ENCODE data around the gene ZNF497. TPM values are rescaled to one million over a fixed set of nuclear protein-coding genes. Genes with fewer than 3 reads are reported as not detected.

The ZNF497 gene
- total and polyA plus RNA-seq, 2 of the 13 experiments (the other 11 are each of a cell fraction or from before 2014, with no cell fraction given), result 1.5 to 1.9 TPM

- TF ChIP-seq, protein P1, sequence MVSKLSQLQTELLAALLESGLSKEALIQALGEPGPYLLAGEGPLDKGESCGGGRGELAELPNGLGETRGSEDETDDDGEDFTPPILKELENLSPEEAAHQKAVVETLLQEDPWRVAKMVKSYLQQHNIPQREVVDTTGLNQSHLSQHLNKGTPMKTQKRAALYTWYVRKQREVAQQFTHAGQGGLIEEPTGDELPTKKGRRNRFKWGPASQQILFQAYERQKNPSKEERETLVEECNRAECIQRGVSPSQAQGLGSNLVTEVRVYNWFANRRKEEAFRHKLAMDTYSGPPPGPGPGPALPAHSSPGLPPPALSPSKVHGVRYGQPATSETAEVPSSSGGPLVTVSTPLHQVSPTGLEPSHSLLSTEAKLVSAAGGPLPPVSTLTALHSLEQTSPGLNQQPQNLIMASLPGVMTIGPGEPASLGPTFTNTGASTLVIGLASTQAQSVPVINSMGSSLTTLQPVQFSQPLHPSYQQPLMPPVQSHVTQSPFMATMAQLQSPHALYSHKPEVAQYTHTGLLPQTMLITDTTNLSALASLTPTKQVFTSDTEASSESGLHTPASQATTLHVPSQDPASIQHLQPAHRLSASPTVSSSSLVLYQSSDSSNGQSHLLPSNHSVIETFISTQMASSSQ (IDR thresholded peaks at IDR 0.05; ENCODE audit: low read depth), result no peak
- TF ChIP-seq, protein P1 (CRISPR knock-in tag; IDR thresholded peaks at IDR 0.05; ENCODE audit: borderline replicate concordance), result no peak; the same call in 1 of the 2 replicates
- TF ChIP-seq PHF8 (CRISPR knock-in tag; IDR thresholded peaks at IDR 0.05), result peak; percentile 92
- TF ChIP-seq KMT2A (CRISPR knock-in tag; IDR thresholded peaks at IDR 0.05), result peak; percentile 93
- TF ChIP-seq FOXK1 (CRISPR knock-in tag; IDR thresholded peaks at IDR 0.05; ENCODE audit: borderline replicate concordance, low read depth), result peak; percentile 89
- TF ChIP-seq, protein P2, sequence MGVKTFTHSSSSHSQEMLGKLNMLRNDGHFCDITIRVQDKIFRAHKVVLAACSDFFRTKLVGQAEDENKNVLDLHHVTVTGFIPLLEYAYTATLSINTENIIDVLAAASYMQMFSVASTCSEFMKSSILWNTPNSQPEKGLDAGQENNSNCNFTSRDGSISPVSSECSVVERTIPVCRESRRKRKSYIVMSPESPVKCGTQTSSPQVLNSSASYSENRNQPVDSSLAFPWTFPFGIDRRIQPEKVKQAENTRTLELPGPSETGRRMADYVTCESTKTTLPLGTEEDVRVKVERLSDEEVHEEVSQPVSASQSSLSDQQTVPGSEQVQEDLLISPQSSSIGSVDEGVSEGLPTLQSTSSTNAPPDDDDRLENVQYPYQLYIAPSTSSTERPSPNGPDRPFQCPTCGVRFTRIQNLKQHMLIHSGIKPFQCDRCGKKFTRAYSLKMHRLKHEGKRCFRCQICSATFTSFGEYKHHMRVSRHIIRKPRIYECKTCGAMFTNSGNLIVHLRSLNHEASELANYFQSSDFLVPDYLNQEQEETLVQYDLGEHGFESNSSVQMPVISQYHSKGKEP (CRISPR knock-in tag; IDR thresholded peaks at IDR 0.05), result peak; percentile 55; the same call in 1 of the 2 replicates
- TF ChIP-seq ZNF563 (CRISPR knock-in tag; IDR thresholded peaks at IDR 0.05), result peak; percentile 44; the same call in 1 of the 2 replicates
- TF ChIP-seq MTA1 (CRISPR knock-in tag; IDR thresholded peaks at IDR 0.05; ENCODE audit: borderline replicate concordance), result peak; percentile 60
- TF ChIP-seq RBM39 (IDR thresholded peaks at IDR 0.05; ENCODE audit: low read depth, low read length, poor library complexity, severe bottlenecking), result peak; percentile 59
- no peak for TF ChIP-seq CEBPZ (IDR thresholded peaks at IDR 0.05; ENCODE audit: low read length)
- no peak for TF ChIP-seq ZNF652 (CRISPR knock-in tag; IDR thresholded peaks at IDR 0.05; ENCODE audit: borderline replicate concordance, low read depth)
- TF ChIP-seq ZNF441 (CRISPR knock-in tag; IDR thresholded peaks at IDR 0.05; ENCODE audit: borderline replicate concordance), result 0 out of 2 replicates have a peak, but pooled peaks have one; percentile 39
- TF ChIP-seq ZZZ3 (CRISPR knock-in tag; IDR thresholded peaks at IDR 0.05; ENCODE audit: borderline replicate concordance), result peak; percentile 82; the same call in 1 of the 2 replicates
- TF ChIP-seq ZNF124 (CRISPR knock-in tag; IDR thresholded peaks at IDR 0.05), result peak; percentile 84
These were observed 57.3 kb downstream of the ZNF497 start, which contains the start of gene ERVK3-1 (continued) for GRCh38 chr19:58305065-58305931.
